Neuronal stem cell (in vitro differentiated cells): Measurements from ENCODE around the gene SETD2.

Experiments
- DNase-seq: peaks from one replicate; pipeline ENCODE4 v3.0.0-alpha.2; 2013; ENCODE audit warnings: low spot score
- H2AFZ ChIP-seq: one replicate; pipeline ENCODE4 v1.6.1; 2013; ENCODE audit warnings: mild to moderate bottlenecking, low read length, inconsistent platforms
- H2AK5ac ChIP-seq: 2 replicates; pipeline ENCODE4 v1.6.1; 2013; ENCODE audit warnings: low read depth, mild to moderate bottlenecking, inconsistent platforms, low read length, moderate library complexity, mixed read lengths
- H2BK120ac ChIP-seq: 2 replicates; pipeline ENCODE4 v1.6.1; 2013; ENCODE audit warnings: low read depth, mild to moderate bottlenecking, inconsistent platforms, low read length, moderate library complexity, mixed read lengths
- H2BK12ac ChIP-seq: one replicate; pipeline ENCODE4 v1.6.1; 2013; ENCODE audit warnings: low read length, inconsistent platforms
- H2BK15ac ChIP-seq: 2 replicates; pipeline ENCODE4 v1.6.1; 2013; ENCODE audit warnings: mild to moderate bottlenecking, low read length, inconsistent platforms, mixed read lengths
- H2BK5ac ChIP-seq: one replicate; pipeline ENCODE4 v1.6.1; 2013; ENCODE audit warnings: inconsistent platforms, mild to moderate bottlenecking, low read length, moderate library complexity
- H3K14ac ChIP-seq: one replicate; pipeline ENCODE4 v1.6.1; 2013; ENCODE audit warnings: low read length, inconsistent platforms
- H3K18ac ChIP-seq: 2 replicates; pipeline ENCODE4 v1.6.1; 2013; ENCODE audit warnings: low read length, inconsistent platforms
- H3K23ac ChIP-seq: 2 replicates; pipeline ENCODE4 v1.6.1; 2013; ENCODE audit warnings: low read depth, mild to moderate bottlenecking, mixed read lengths, low read length, inconsistent platforms; ENCODE audit not compliant: poor library complexity
- H3K27ac ChIP-seq: replicated peaks from 3 replicates; pipeline ENCODE4 v1.5.1; 2013; ENCODE audit warnings: low read length, inconsistent platforms
- H3K27me3 ChIP-seq, 3 experiments: 2 replicates each; pipeline ENCODE4 v1.6.1; 2013; ENCODE audit warnings: low read length in 3 of 3, mild to moderate bottlenecking in 2 of 3, inconsistent platforms in 1 of 3, low read depth in 1 of 3, mixed read lengths in 1 of 3, moderate library complexity in 1 of 3; ENCODE audit not compliant: control insufficient read depth in 3 of 3, insufficient read depth in 3 of 3
- H3K36me3 ChIP-seq, 2 donors: replicated peaks in 1 of 2; 2 replicates each; pipeline ENCODE4 v1.6.1; 2013; ENCODE audit warnings: low read length in 2 of 2; ENCODE audit not compliant: control insufficient read depth in 2 of 2, insufficient read depth in 2 of 2
- H3K4ac ChIP-seq: 2 replicates; pipeline ENCODE4 v1.6.1; 2013; ENCODE audit warnings: inconsistent platforms, mild to moderate bottlenecking, low read length, moderate library complexity
- H3K4me1 ChIP-seq, 2 donors: 1 replicate in 1 of 2; 2 replicates in 1 of 2; pipeline ENCODE4 v1.6.1; 2013; ENCODE audit warnings: low read length in 2 of 2, low read depth in 1 of 2; ENCODE audit not compliant: control insufficient read depth in 2 of 2, insufficient read depth in 1 of 2
- H3K4me2 ChIP-seq: one replicate; pipeline ENCODE4 v1.6.1; 2013; ENCODE audit warnings: mild to moderate bottlenecking, low read length, inconsistent platforms; ENCODE audit not compliant: insufficient read depth, poor library complexity, severe bottlenecking
- H3K4me3 ChIP-seq, 2 donors: 2 replicates each; pipeline ENCODE4 v1.5.1; 2013; ENCODE audit warnings: low read length in 2 of 2, mild to moderate bottlenecking in 2 of 2, inconsistent platforms in 1 of 2, moderate library complexity in 1 of 2
- H3K79me1 ChIP-seq: one replicate; pipeline ENCODE4 v1.6.1; 2013; ENCODE audit warnings: low read depth, mild to moderate bottlenecking, inconsistent platforms, low read length, moderate library complexity
- H3K9ac ChIP-seq: one replicate; pipeline ENCODE4 v1.6.1; 2013; ENCODE audit warnings: mild to moderate bottlenecking, low read depth, low read length, inconsistent platforms; ENCODE audit not compliant: poor library complexity
- H3K9me3 ChIP-seq, 2 donors: replicated peaks in 1 of 2; 2 replicates each; pipeline versions ENCODE3 to v1.6.1; 2013; ENCODE audit warnings: low read length in 2 of 2, mild to moderate bottlenecking in 2 of 2, inconsistent platforms in 1 of 2, low read depth in 1 of 2, mixed read lengths in 1 of 2, moderate library complexity in 1 of 2; ENCODE audit not compliant: control insufficient read depth in 2 of 2, insufficient read depth in 1 of 2
- H4K8ac ChIP-seq: one replicate; pipeline ENCODE4 v1.6.1; 2013; ENCODE audit warnings: low read depth, mild to moderate bottlenecking, inconsistent platforms, low read length, moderate library complexity
- H4K91ac ChIP-seq: one replicate; pipeline ENCODE4 v1.6.1; 2013; ENCODE audit warnings: low read length, low read depth, mild to moderate bottlenecking, inconsistent platforms; ENCODE audit not compliant: poor library complexity
- WGBS, 2 donors: extraction: QIAGEN DNeasy Blood & Tissue Kit; methylation state at CpG; one replicate each; pipeline ENCODE4 v1.1.7; 2013; ENCODE audit warnings: missing lambda C conversion rate in 2 of 2, mixed read lengths in 1 of 2; ENCODE audit not compliant: insufficient read length in 2 of 2, insufficient replicate concordance in 1 of 2; ENCODE audit errors: extremely low coverage in 2 of 2; 5-methylcytosine and 5-hydroxymethylcytosine counted together

SETD2 gene

GRCh38 chr3:47018269-47018611, 145.7 kb downstream of the SETD2 start:
- peaks cover 14 to 70% of the 10 kb centered on the region in 2 donors for H3K36me3 ChIP-seq
- H3K27ac ChIP-seq = no peak overlapping the region
- no peak overlapping the region for H2BK12ac ChIP-seq
- no peak overlapping the region for H3K14ac ChIP-seq
- H3K4ac ChIP-seq = no peak overlapping the region
- DNase-seq = no peak
- H2BK15ac ChIP-seq = no peak overlapping the region
- peaks cover 2% of the 10 kb centered on the region for H3K79me1 ChIP-seq
- no peak overlapping the region for H4K91ac ChIP-seq
- H3K27me3 ChIP-seq = no peaks in the 10 kb centered on the region
- no peak overlapping the region for H3K9ac ChIP-seq
- H2AFZ ChIP-seq = no peak overlapping the region
- H3K23ac ChIP-seq = no peak overlapping the region
- no peak overlapping the region for H2BK5ac ChIP-seq
- H3K9me3 ChIP-seq = no peaks in the 10 kb centered on the region
- no peak overlapping the region for H2AK5ac ChIP-seq
- H2BK120ac ChIP-seq = no peak overlapping the region
- H4K8ac ChIP-seq = no peak overlapping the region
- no peak overlapping the region for H3K4me3 ChIP-seq
- no peaks in the 10 kb centered on the region for H3K4me1 ChIP-seq
- no peak overlapping the region for H3K4me2 ChIP-seq
- no peak overlapping the region for H3K18ac ChIP-seq

DNA sequence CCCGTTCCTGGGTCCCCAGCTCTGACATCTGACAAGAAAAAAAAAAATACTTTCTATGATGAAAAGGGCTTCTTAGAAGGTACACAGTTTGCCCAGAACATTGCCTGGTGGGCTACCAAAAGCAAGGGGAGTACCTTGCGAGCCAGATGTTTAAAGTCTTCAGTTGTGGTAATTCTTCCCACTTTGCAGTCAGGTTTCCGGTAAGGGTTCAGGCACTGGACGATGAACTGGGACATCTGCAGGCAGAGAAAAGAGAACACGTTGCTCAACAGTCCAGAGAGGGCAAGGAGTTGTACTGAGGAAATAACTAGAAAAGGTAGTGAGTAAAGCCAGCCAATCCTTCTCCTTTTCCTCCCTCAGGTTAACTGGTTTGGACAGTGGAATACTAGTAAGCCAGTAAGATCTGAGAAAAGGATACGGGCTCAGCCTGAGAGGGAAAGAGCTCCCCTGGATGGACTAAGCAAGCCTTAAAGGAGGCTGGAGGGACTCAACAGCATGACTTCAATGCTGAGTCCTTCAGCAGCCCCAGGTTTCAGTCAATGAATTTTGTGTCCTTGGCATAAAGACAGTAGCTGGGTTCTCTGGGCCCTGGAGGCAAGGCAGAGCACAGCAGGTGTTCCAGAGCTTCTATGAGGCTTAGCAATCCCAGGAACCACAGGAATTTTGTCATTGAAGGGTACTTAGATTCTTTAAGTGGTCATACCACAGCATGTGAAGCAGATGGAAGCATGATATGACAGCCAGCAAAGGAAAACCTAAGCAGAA, 146.2 kb downstream of the SETD2 start:
- DNase-seq = no peak
- H3K36me3 ChIP-seq = peaks cover 16 to 73% of the 10 kb centered on the region in 2 donors
- H2BK12ac ChIP-seq = no peak overlapping the region

GRCh38 chr3:47016934-47017435, 146.9 kb downstream of the SETD2 start:
- H2AK5ac ChIP-seq = no peak overlapping the region
- H3K27me3 ChIP-seq = no peaks in the 10 kb centered on the region
- no peak overlapping the region for H3K23ac ChIP-seq
- H2BK120ac ChIP-seq = no peak overlapping the region
- no peak for DNase-seq
- no peak overlapping the region for H3K18ac ChIP-seq
- H2BK5ac ChIP-seq = no peak overlapping the region
- H3K4me2 ChIP-seq = no peak overlapping the region
- H3K9ac ChIP-seq = no peak overlapping the region
- H2BK12ac ChIP-seq = no peak overlapping the region
- H3K4ac ChIP-seq = no peak overlapping the region
- WGBS, 2 donors = no CpG with 5 or more reads among the region's 1 CpG
- H4K8ac ChIP-seq = no peak overlapping the region
- H3K36me3 ChIP-seq = peaks cover 16 to 73% of the 10 kb centered on the region in 2 donors
- no peak overlapping the region for H4K91ac ChIP-seq
- no peaks in the 10 kb centered on the region for H3K9me3 ChIP-seq
- no peak overlapping the region for H3K14ac ChIP-seq
- no peak overlapping the region for H3K4me3 ChIP-seq
- no peak overlapping the region for H3K27ac ChIP-seq
- no peaks in the 10 kb centered on the region for H3K4me1 ChIP-seq
- no peak overlapping the region for H2BK15ac ChIP-seq
- H3K79me1 ChIP-seq = peaks cover 2% of the 10 kb centered on the region
- no peak overlapping the region for H2AFZ ChIP-seq

More for the DNA sequence above, 146.2 kb downstream of the SETD2 start:
- H2BK15ac ChIP-seq = no peak overlapping the region
- WGBS, 2 donors = no CpG with 5 or more reads among the region's 6 CpGs
- no peak overlapping the region for H2AFZ ChIP-seq
- H3K9me3 ChIP-seq = no peaks in the 10 kb centered on the region
- H3K79me1 ChIP-seq = peaks cover 2% of the 10 kb centered on the region
- H2BK5ac ChIP-seq = no peak overlapping the region
- H3K9ac ChIP-seq = no peak overlapping the region
- H3K4ac ChIP-seq = no peak overlapping the region
- no peak overlapping the region for H4K91ac ChIP-seq
- H3K27me3 ChIP-seq = no peaks in the 10 kb centered on the region
- H3K4me2 ChIP-seq = no peak overlapping the region
- no peak overlapping the region for H3K18ac ChIP-seq
- no peaks in the 10 kb centered on the region for H3K4me1 ChIP-seq
- no peak overlapping the region for H3K23ac ChIP-seq
- H4K8ac ChIP-seq = no peak overlapping the region
- no peak overlapping the region for H3K4me3 ChIP-seq
- no peak overlapping the region for H3K27ac ChIP-seq
- H2AK5ac ChIP-seq = no peak overlapping the region
- no peak overlapping the region for H2BK120ac ChIP-seq
- no peak overlapping the region for H3K14ac ChIP-seq

DNA sequence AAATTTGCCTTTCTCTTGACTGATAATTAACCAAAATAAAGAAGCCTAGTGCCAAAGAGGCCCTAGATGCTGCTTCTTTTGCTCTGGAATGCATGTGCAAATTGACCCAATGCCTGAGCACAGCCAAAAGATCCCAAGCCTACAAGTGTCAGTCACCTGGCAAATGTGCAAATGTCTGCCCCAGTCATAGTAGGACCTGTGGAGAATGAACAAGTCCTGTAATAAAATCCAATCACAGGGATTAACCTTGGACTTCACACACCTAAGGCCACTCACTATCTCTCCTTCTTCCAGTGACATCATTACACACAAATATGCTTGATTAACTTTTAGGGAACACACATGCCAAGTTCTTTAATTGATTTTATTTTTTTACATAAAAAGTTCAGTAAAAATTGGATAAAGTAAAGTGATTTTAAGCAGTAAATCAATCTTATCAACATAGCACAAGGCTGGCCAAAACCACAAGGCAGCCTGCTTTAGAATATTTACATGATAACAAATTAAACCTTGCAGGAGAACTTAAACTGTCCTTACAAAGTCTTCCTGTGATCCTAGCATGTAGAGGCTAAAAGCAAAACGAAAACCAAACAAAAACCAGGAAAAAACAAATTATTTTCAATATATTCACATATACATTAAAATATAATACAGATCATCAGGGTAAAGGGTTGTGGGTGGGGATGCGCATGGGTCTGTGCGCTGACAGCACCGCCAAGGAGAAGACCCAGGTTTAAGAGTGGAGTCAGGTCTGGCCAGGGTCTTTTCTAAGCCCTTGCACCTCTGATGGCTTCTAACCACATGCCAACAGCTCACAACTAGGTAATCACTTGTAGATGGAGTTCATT, 147.6 kb downstream of the SETD2 start:
- Histone ChIP-seq H4K91ac (no peak overlapping the region), H2BK12ac (no peak overlapping the region), H2BK5ac (no peak overlapping the region), H2AK5ac (no peak overlapping the region), H3K9me3 (no peaks in the 10 kb centered on the region), H3K4me3 (no peak overlapping the region), H3K4ac (no peak overlapping the region), H3K27ac (no peak overlapping the region), H3K27me3 (no peaks in the 10 kb centered on the region), H3K9ac (no peak overlapping the region), H3K36me3 (peaks cover 16 to 73% of the 10 kb centered on the region in 2 donors), H2BK120ac (no peak overlapping the region), H3K14ac (no peak overlapping the region), H2BK15ac (no peak overlapping the region), H3K79me1 (peaks cover 2% of the 10 kb centered on the region), H3K4me2 (no peak overlapping the region), H3K18ac (no peak overlapping the region), H3K23ac (no peak overlapping the region), H2AFZ (no peak overlapping the region), H3K4me1 (no peaks in the 10 kb centered on the region), H4K8ac (no peak overlapping the region)
- no CpG with 5 or more reads among the region's 4 CpGs for WGBS, 2 donors
- no peak for DNase-seq
